Stimulated activated CD8-positive, alpha-beta memory T cell treated with anti-CD3 and anti-CD28 coated beads, Interleukin-15, amount 100 ng/mL, for 48 hours (primary cell): ENCODE data around the gene ARL15.

Experiments used
- DNase-seq, 2 donors: peaks; one replicate each; pipeline ENCODE4 v3.0.0-alpha.2; 2020; ENCODE audit warnings: low read depth in 2 of 2

Gene ARL15

GRCh38 chr5:54206580-54207229, 103.7 kb downstream of the ARL15 start:
- DNase-seq = no peak

DNA sequence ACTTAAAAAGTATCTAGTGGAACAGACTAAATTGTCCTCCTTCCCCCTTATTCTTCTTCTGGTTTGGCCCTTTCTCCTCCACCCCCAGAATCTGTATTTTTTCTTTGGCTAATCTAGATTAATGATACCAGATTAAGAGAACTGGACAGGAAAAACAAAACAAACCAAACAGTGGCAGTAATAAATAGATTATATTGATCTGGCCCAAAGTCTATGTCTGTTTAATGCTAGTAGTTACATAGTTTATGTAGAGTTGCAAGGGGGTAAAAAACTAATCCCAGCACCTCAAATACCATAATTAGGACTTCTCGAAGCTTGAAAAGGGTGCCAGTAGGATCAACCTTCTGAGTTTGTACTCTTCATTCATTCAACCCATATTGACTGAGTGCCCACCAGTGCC, 104.5 kb downstream of the ARL15 start:
- no peak for DNase-seq

DNA sequence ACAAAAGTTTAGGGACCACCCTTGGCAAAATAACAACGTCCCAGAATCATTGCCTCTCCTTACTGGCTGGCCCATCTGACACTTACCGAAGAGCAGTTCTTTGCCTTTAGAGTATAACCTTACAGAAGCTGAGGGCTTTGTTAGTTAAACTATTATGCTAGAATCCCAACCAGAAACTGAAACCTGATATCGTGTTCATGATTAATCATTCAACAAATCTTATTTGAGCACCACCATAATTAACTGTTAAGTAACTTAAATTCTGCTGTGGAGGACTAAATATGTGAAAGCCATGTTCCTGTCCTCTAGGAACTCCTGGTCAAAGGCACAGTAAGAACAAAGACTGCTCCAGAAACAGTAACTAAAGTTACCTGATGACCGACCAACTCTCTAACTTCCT, 104.9 kb downstream of the ARL15 start:
- no peak for DNase-seq

GRCh38 chr5:54197018-54197417, 113.4 kb downstream of the ARL15 start:
- no peak for DNase-seq

DNA sequence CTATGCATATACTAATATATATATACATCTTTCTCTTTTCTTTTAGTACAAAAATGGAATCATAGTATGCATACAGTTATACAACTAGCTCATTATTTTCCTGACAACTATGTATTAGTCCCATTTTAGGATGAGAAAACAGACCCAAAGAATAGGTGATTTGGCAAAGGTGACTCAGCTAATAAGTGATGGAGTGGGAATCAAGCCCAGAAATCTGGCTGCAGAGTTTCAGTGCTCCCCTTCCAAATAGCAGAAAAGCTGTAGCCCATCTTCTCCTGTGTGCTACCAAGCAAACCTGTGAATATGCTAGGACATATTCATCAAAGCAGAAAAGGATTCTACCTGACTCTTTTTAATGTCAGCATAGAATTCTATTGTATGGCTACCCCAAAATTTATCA, 114.7 kb downstream of the ARL15 start:
- DNase-seq = no peak

DNA sequence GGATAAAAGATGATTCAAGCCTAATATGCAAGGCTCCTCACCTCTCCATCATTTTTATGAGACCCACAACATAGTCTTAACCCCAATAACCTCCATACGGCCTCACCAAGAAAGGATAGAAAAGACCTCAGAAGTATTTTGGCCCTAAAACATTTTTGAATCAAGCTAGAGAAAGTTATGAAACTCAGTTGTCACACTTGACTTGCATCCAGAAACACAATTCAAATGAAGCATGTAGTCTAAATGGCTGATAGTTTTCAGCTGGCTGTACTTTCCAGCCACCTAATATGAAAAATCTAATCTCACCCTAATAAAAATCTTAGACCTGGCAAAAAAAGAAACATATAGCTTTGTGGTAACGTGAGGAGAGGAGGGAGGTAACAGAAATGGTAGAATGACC, 116.1 kb downstream of the ARL15 start:
- DNase-seq = no peak

DNA sequence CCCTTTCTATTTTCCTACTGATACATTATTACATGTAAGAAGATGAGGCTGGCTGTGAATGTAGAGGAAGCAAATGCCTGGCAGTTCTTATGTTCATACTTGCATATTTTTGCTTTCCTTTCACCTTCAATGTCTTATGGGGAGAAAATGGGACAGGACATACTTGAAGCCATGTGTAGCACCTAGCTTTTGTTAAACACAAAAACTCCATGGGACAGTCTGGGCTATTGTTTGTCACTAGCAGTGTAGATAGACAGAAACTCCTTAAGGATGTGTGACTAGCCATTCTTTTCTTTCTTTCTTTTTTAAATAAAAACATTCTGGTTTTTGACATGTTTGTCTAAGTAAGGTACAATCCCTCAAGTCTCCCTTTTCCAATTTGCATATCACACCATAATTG, 122.7 kb downstream of the ARL15 start:
- DNase-seq = no peak

DNA sequence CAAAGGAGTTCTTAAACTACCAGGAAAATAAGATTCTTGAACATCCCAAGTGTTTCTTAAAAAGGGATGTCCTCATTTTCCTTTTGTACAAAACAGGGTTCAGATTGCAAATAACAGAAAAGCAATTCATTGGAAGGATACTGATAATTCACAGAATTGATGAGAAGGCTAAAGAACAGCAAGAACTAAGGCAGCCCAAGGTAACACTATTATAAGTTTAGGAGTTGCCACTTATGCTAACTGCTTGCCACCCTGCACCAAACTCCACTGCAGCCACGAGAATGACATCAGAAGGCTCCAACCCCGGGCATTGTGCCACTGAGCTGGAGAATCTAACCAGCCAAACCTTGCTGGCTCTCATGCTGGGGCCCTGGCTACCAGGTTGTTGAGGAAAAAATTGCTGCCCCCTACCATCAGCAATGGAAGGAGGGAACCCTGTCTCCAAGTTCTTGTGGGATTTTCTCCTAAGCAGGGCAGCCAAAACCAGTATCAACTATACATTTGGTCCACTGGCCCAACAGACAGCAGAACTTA, 123.4 kb downstream of the ARL15 start:
- DNase-seq = no peak

- no peak for DNase-seq
Measured at GRCh38 chr5:54186108-54186507, 124.3 kb downstream of the ARL15 start.

DNA sequence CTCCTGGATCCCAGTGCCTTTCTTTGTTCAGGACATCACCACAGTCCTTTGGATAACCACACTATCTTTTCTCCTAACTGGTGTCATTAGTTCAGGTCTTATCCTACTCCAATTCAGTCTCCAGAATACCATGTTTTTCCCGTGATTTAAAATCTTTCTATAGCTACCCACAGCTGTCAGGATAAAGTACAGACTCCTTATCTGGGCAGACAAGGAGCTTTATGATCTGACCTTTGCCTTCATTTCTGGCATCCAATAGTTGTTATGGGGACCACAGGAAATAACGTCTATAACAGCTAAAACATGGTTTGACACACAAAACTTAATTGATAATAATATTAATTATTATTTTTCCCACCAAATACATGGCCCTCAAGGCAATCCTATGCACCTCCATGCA, 125.6 kb downstream of the ARL15 start:
- DNase-seq = no peak

DNA sequence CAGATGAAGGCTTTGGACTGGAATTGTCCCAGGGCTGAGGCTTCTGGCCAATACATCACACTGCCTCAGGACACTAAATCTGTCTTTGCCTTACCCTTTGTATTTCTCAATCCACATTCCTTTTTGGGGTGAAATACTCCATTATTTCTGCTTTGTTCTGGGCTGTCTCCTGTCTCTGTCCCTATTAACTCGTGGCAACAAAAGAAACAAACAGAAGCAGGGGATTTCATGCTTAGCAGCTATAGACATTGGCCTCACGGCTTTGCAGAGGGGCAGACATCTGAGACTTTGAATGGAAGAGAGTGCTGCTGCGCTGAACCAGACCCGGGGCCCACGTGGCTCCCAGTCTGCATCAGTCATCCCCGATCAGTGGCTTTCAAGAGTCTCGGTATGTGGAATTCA, 129.7 kb downstream of the ARL15 start:
- no peak for DNase-seq

DNA sequence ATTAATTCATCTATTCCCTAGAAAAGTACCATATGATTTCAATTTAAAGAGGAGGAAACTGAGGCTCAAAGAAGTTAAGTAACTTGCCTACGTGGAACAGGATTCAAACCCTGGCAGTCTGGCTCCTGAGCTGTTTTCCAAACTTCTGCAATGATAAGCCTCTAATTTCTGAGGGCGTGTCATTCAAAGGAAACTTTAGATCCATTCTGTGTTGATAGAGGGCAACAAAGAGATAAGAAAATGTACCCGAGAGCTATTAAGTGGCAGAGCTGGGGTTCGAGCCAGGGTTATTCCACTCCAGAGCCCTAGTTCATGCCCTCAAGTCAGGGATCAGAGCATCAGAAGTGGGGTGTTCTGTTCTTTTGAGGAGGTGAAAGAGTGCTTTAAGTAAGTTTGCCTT, 131.4 kb downstream of the ARL15 start:
- DNase-seq = no peak

- DNase-seq = no peak
Measured at GRCh38 chr5:54178207-54178606, 132.2 kb downstream of the ARL15 start.

DNA sequence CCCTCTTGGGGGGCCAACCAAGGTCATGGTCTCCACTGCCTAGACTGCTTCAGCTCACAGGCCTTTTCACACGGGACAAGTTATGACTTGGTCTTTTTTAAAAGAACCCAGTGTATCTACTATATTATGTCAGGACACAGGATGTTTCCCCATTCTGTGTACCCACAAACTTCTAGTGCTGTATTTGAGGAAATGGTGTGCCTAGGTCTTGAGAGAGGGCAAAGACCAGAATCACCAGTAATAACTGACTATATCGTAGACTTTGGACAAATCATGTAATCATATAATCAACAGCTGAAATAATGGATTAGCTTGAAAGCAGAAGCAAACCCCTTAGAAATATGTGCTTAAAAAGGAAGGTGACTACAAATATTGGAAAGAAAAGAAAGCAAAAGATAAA, 133.3 kb downstream of the ARL15 start:
- no peak for DNase-seq

DNA sequence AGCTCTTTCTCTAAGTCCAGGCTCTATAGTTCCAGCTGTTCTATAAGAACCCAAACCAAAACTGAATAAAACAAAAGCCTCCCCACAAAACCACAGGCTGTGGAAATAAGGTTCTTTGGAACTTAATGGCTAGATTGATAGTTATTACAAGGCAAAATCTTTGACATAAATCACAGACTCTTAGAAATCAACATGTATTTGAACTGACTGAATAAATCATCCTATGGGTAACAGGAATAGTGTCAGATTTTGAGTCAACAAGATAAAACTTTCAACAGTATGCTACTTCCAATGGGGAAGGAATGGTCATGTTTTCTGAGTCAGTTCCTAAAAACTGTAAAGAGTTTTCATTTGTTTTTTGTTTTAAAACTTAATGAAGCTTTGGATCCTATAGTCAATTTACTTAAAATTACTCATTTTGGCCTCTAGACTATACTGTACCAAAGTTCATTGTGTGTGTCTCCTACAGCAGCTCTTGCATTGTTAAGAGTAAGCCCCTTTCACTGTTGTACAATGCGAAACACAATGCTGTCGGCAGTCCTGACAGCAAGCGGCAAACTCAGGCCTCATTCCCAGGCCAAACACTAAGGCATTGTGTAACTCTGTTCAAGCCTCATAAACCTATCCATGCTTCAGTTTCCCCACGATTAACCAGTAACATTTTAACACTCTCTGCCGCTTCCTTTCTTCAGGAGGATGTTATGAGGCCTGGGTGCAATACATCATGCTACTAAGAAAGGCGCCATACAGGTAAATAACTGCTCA, 134.1 kb downstream of the ARL15 start:
- no peak for DNase-seq

GRCh38 chr5:54173251-54173650, 137.1 kb downstream of the ARL15 start:
- DNase-seq = no peak

DNA sequence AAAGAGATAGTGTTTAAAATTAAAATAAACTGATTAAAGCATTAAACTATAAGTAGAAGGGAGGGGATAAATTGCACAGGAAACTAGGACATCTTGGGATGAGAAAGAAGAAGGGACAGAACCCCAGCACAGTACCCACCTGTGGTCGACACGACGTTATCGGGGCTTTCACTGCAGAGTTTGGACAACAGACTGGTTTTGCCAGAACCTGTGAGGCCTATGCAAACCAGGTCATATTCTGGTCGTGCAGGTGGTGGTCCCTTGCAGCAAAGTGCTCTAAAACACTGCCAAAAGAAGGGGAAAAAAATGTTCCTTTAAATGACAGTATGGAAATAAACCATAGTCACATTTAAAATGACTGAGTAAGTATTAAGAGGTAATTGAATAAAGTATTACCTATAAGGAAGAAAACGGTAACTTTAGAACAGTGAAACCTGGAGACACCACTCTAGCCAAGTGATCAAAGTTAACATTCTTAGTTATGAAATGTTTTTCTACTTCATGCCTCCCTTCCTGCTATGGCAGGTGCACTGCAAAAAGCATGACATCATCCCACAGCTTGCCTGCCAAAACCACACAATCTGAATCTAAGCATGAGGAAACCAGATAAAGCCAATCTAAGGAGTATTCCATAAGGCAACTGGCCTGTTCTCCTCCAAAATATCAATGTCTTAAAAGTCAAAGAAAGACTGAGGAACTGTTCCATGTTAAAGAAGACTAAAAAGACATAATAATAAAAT, 138.6 kb downstream of the ARL15 start:
- DNase-seq = no peak

- no peak for DNase-seq
Measured at GRCh38 chr5:54165687-54166086, 144.7 kb downstream of the ARL15 start.

- DNase-seq = no peak
Measured at GRCh38 chr5:54162184-54162583, 148.2 kb downstream of the ARL15 start.

DNA sequence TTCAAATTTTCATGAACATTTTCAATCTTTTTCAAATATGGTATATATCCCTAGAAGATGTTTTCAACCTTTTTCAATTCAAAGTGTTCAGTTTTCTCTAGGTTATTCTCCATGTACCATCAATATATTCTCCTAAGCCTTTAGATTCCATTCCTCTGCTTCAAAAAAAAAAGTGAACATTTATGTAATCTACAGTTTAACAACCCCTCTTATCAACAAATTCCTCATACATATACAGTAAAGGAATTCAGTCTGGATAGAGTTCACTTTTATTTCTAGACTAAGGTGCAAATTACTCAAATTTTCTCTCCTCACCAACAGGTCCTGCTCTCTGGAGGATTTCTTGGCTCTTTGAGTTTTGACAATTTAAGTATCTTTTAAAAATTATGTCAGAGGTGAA, 150.0 kb downstream of the ARL15 start:
- DNase-seq = no peak

DNA sequence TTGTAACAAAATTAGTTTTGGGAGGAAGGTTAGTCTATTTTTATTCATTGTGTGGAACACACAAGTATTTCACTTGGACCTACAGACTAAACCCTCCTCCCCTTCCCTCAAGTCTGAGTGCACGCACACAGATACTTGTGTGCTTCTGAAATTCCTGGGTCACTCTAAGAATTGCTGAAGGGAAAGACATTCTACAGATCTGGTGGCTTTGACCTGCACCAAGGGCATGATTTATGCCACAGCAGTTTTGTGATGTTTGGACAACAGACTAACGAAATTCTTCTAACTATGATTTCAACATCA, 150.5 kb downstream of the ARL15 start:
- DNase-seq = no peak

- no peak for DNase-seq
Measured at GRCh38 chr5:54159153-54159892, 151.1 kb downstream of the ARL15 start.
